ENCODE results near the gene CBLB.

DNA sequence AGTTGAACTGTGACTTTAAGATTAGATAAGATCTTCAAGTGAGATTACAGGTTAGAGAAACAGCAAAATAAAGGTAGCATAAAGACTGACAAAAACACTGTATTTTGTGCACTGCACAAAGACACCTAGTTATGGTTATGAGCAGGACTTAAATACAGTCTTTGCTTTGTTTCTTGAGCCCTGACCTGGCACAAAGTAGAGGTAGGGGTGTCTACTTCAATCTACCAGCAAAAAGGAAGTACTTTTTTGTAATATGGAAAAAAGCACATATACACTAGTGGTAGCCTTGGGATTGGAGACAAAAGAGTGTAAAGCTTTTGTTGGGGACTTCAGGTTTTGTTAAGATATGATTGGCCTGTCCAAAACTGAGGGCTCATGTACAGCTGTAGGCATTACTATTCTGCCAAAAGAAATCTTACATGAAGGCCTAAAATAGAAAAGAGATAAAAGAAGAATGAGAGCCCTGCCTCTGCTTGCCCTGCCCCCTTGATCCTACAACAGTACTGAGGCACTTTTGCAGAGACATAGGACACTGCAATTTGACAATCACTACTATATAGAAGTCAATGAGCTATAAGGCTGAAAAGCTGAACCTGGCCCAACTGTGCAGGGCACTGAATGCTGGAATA is 194.3 kb downstream of the CBLB start:
- TF ChIP-seq, protein P1, sequence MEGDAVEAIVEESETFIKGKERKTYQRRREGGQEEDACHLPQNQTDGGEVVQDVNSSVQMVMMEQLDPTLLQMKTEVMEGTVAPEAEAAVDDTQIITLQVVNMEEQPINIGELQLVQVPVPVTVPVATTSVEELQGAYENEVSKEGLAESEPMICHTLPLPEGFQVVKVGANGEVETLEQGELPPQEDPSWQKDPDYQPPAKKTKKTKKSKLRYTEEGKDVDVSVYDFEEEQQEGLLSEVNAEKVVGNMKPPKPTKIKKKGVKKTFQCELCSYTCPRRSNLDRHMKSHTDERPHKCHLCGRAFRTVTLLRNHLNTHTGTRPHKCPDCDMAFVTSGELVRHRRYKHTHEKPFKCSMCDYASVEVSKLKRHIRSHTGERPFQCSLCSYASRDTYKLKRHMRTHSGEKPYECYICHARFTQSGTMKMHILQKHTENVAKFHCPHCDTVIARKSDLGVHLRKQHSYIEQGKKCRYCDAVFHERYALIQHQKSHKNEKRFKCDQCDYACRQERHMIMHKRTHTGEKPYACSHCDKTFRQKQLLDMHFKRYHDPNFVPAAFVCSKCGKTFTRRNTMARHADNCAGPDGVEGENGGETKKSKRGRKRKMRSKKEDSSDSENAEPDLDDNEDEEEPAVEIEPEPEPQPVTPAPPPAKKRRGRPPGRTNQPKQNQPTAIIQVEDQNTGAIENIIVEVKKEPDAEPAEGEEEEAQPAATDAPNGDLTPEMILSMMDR (IDR thresholded peaks at IDR 0.05; ENCODE audit: borderline replicate concordance, extremely low read depth, low read length, poor library complexity, severe bottlenecking) = no peak
- TF ChIP-seq EZH2 (IDR thresholded peaks at IDR 0.05; ENCODE audit: borderline replicate concordance, low read depth, low read length, severe bottlenecking) = no peak
